Testis (tissue), 2 donors: ENCODE measurements around the gene GTPBP4.

Experiments used
- POLR2A ChIP-seq: fragments of 450-650 bp; IDR thresholded peaks from one replicate; pipeline ENCODE4 v1.6.1; 2017; ENCODE audit warnings: antibody characterized with exemption, mild to moderate bottlenecking, moderate library complexity
- TF ChIP-seq, protein P1 (sequence below), 3 experiments: fragments of 450-650 bp in 2 of 3; fragments of 200-600 bp in 1 of 3; sonication (generic) in 1 of 3; IDR thresholded peaks; one replicate each; pipeline ENCODE4 v1.5.1; 2016 to 2019; ENCODE audit warnings: antibody characterized with exemption in 3 of 3, mild to moderate bottlenecking in 2 of 3, moderate library complexity in 1 of 3

GRCh38 chr10:996031-996430 lies 7.8 kb downstream of the GTPBP4 start:
- TF ChIP-seq, protein P1, sequence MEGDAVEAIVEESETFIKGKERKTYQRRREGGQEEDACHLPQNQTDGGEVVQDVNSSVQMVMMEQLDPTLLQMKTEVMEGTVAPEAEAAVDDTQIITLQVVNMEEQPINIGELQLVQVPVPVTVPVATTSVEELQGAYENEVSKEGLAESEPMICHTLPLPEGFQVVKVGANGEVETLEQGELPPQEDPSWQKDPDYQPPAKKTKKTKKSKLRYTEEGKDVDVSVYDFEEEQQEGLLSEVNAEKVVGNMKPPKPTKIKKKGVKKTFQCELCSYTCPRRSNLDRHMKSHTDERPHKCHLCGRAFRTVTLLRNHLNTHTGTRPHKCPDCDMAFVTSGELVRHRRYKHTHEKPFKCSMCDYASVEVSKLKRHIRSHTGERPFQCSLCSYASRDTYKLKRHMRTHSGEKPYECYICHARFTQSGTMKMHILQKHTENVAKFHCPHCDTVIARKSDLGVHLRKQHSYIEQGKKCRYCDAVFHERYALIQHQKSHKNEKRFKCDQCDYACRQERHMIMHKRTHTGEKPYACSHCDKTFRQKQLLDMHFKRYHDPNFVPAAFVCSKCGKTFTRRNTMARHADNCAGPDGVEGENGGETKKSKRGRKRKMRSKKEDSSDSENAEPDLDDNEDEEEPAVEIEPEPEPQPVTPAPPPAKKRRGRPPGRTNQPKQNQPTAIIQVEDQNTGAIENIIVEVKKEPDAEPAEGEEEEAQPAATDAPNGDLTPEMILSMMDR (IDR thresholded peaks at IDR 0.05) = no peak
- TF ChIP-seq POLR2A = no peak
